SK-N-SH (cell line): ENCODE measurements around the gene SLC46A3.

Experiments used
- CTCF ChIP-seq: fragments of 200-600 bp; sonication (generic); IDR thresholded peaks from 2 replicates; pipeline ENCODE4 v1.6.1; 2017; ENCODE audit warnings: antibody characterized with exemption, mild to moderate bottlenecking, moderate library complexity
- GABPA ChIP-seq: IDR thresholded peaks from 2 replicates; pipeline ENCODE4 v1.4.0; 2012; ENCODE audit warnings: low read depth, mild to moderate bottlenecking
- POLR2AphosphoS5 ChIP-seq: IDR thresholded peaks from 2 replicates; pipeline ENCODE4 v1.6.1; 2012; ENCODE audit warnings: low read depth, low read length
- RXRA ChIP-seq: IDR thresholded peaks from 2 replicates; pipeline ENCODE4 v1.4.0; 2012; ENCODE audit warnings: low read depth, mild to moderate bottlenecking, borderline replicate concordance

- no peak for TF ChIP-seq CTCF
- TF ChIP-seq RXRA = no peak
- no peak for TF ChIP-seq GABPA
- TF ChIP-seq POLR2AphosphoS5 = no peak
Observed at GRCh38 chr13:28716511-28716910, 2.3 kb downstream of the SLC46A3 start.
